Measurements from ENCODE around the gene NHERF2.

The NHERF2 gene

GRCh38 chr16:2048116-2048543 is 21.4 kb downstream of the NHERF2 start:
- Histone ChIP-seq H3K4me1 (ENCODE audit: control insufficient read depth, insufficient read depth, low read depth, low read length) (peaks cover 35% of the 10 kb centered on the region), H2BK120ac (ENCODE audit: low read depth, low read length) (no peak overlapping the region), H3K27ac (ENCODE audit: low read length, poor library complexity, severe bottlenecking) (no peak overlapping the region), H4K91ac (ENCODE audit: low read length) (no peak overlapping the region), H3K9me3 (ENCODE audit: control insufficient read depth, low read length) (no peaks in the 10 kb centered on the region), H2BK5ac (ENCODE audit: low read depth, low read length, poor library complexity, severe bottlenecking) (peak overlapping the region; percentile 63), H2AFZ (ENCODE audit: low read depth, low read length) (peak overlapping the region; percentile 92), H2BK12ac (ENCODE audit: low read length in 2 of 2) (peak overlapping the region in 1 of 2 experiments; percentile 43), H2BK15ac (ENCODE audit: low read depth, poor library complexity, severe bottlenecking) (no peak overlapping the region), H4K8ac (ENCODE audit: low read length) (peak overlapping the region; percentile 45), H2AK5ac (ENCODE audit: low read length, severe bottlenecking) (peak overlapping the region; percentile 49), H3K18ac (ENCODE audit: low read depth in 1 of 2, low read length in 2 of 2) (peak overlapping the region in 1 of 2 experiments; percentile 77), H3K4ac (ENCODE audit: low read depth in 1 of 2, low read length in 2 of 2) (peak overlapping the region in 1 of 2 experiments; percentile 64), H3K4me2 (ENCODE audit: low read length, poor library complexity, severe bottlenecking) (peak overlapping the region; percentile 95), H3K9ac (ENCODE audit: low read length) (peak overlapping the region; percentile 89), H3K4me3 (ENCODE audit: insufficient read depth in 1 of 2, low read depth in 1 of 2, low read length in 2 of 2) (peak overlapping the region; percentile 90 to 95), H3K79me1 (replicated peaks; ENCODE audit: low read length, poor library complexity, severe bottlenecking) (peaks cover 28% of the 10 kb centered on the region), H3K27me3 (ENCODE audit: control insufficient read depth in 1 of 2, insufficient read depth in 1 of 2, low read length in 2 of 2) (no peaks in the 10 kb centered on the region), H3K14ac (ENCODE audit: low read length in 2 of 2) (peak overlapping the region in 1 of 2 experiments; percentile 11), H3K23ac (ENCODE audit: low read length in 2 of 2) (no peak overlapping the region), H3K36me3 (ENCODE audit: control insufficient read depth in 1 of 2, insufficient read depth in 2 of 2, low read depth in 1 of 2, low read length in 2 of 2) (peaks cover 23 to 55% of the 10 kb centered on the region in 2 experiments)
- 4% methylated on average over 30 of the region's 30 CpGs for WGBS
- DNase-seq = no peak

- Histone ChIP-seq H4K8ac (ENCODE audit: low read length) (no peak overlapping the region), H3K18ac (ENCODE audit: low read depth in 1 of 2, low read length in 2 of 2) (no peak overlapping the region), H3K27me3 (ENCODE audit: control insufficient read depth in 1 of 2, insufficient read depth in 1 of 2, low read length in 2 of 2) (no peaks in the 10 kb centered on the region), H3K4ac (ENCODE audit: low read depth in 1 of 2, low read length in 2 of 2) (no peak overlapping the region), H3K79me1 (replicated peaks; ENCODE audit: low read length, poor library complexity, severe bottlenecking) (peaks cover 24% of the 10 kb centered on the region), H3K27ac (ENCODE audit: low read length, poor library complexity, severe bottlenecking) (peak overlapping the region; percentile 52), H2AK5ac (ENCODE audit: low read length, severe bottlenecking) (peak overlapping the region; percentile 51), H2BK15ac (ENCODE audit: low read depth, poor library complexity, severe bottlenecking) (no peak overlapping the region), H2BK5ac (ENCODE audit: low read depth, low read length, poor library complexity, severe bottlenecking) (no peak overlapping the region), H3K9ac (ENCODE audit: low read length) (no peak overlapping the region), H2BK120ac (ENCODE audit: low read depth, low read length) (no peak overlapping the region), H3K4me1 (ENCODE audit: control insufficient read depth, insufficient read depth, low read depth, low read length) (peaks cover 46% of the 10 kb centered on the region), H2BK12ac (ENCODE audit: low read length in 2 of 2) (no peak overlapping the region), H3K9me3 (ENCODE audit: control insufficient read depth, low read length) (no peaks in the 10 kb centered on the region), H4K91ac (ENCODE audit: low read length) (no peak overlapping the region), H3K4me2 (ENCODE audit: low read length, poor library complexity, severe bottlenecking) (no peak overlapping the region), H3K4me3 (ENCODE audit: insufficient read depth in 1 of 2, low read depth in 1 of 2, low read length in 2 of 2) (no peak overlapping the region), H3K36me3 (ENCODE audit: control insufficient read depth in 1 of 2, insufficient read depth in 2 of 2, low read depth in 1 of 2, low read length in 2 of 2) (peaks cover 59 to 74% of the 10 kb centered on the region in 2 experiments), H3K23ac (ENCODE audit: low read length in 2 of 2) (no peak overlapping the region), H3K14ac (ENCODE audit: low read length in 2 of 2) (no peak overlapping the region), H2AFZ (ENCODE audit: low read depth, low read length) (no peak overlapping the region)
- no peak for DNase-seq
- WGBS = 99% methylated on average over 21 of the region's 21 CpGs
Measured at GRCh38 chr16:2053211-2053610, 26.5 kb downstream of the NHERF2 start.

GRCh38 chr16:2053897-2054296 is 27.2 kb downstream of the NHERF2 start:
- Histone ChIP-seq H4K8ac (ENCODE audit: low read length) (no peak overlapping the region), H3K4me3 (ENCODE audit: insufficient read depth in 1 of 2, low read depth in 1 of 2, low read length in 2 of 2) (no peak overlapping the region), H2BK15ac (ENCODE audit: low read depth, poor library complexity, severe bottlenecking) (no peak overlapping the region), H3K9me3 (ENCODE audit: control insufficient read depth, low read length) (no peaks in the 10 kb centered on the region), H3K14ac (ENCODE audit: low read length in 2 of 2) (no peak overlapping the region), H3K23ac (ENCODE audit: low read length in 2 of 2) (no peak overlapping the region), H4K91ac (ENCODE audit: low read length) (no peak overlapping the region), H3K9ac (ENCODE audit: low read length) (no peak overlapping the region), H3K36me3 (ENCODE audit: control insufficient read depth in 1 of 2, insufficient read depth in 2 of 2, low read depth in 1 of 2, low read length in 2 of 2) (peaks cover 64 to 81% of the 10 kb centered on the region in 2 experiments), H2BK5ac (ENCODE audit: low read depth, low read length, poor library complexity, severe bottlenecking) (no peak overlapping the region), H2BK12ac (ENCODE audit: low read length in 2 of 2) (no peak overlapping the region), H2AK5ac (ENCODE audit: low read length, severe bottlenecking) (peak overlapping the region; percentile 3), H3K18ac (ENCODE audit: low read depth in 1 of 2, low read length in 2 of 2) (no peak overlapping the region), H3K4me1 (ENCODE audit: control insufficient read depth, insufficient read depth, low read depth, low read length) (peaks cover 50% of the 10 kb centered on the region), H2BK120ac (ENCODE audit: low read depth, low read length) (no peak overlapping the region), H3K4me2 (ENCODE audit: low read length, poor library complexity, severe bottlenecking) (peak overlapping the region; percentile 5), H3K79me1 (replicated peaks; ENCODE audit: low read length, poor library complexity, severe bottlenecking) (peaks cover 23% of the 10 kb centered on the region), H3K27me3 (ENCODE audit: control insufficient read depth in 1 of 2, insufficient read depth in 1 of 2, low read length in 2 of 2) (no peaks in the 10 kb centered on the region), H3K4ac (ENCODE audit: low read depth in 1 of 2, low read length in 2 of 2) (no peak overlapping the region), H2AFZ (ENCODE audit: low read depth, low read length) (no peak overlapping the region), H3K27ac (ENCODE audit: low read length, poor library complexity, severe bottlenecking) (peak overlapping the region; percentile 52)
- WGBS = 94% methylated on average over 17 of the region's 17 CpGs
- DNase-seq = no peak

GRCh38 chr16:2054543-2055245 is 28.0 kb downstream of the NHERF2 start:
- Histone ChIP-seq H4K91ac (ENCODE audit: low read length) (no peak overlapping the region), H2BK120ac (ENCODE audit: low read depth, low read length) (no peak overlapping the region), H2BK12ac (ENCODE audit: low read length in 2 of 2) (no peak overlapping the region), H3K27me3 (ENCODE audit: control insufficient read depth in 1 of 2, insufficient read depth in 1 of 2, low read length in 2 of 2) (no peaks in the 10 kb centered on the region), H3K14ac (ENCODE audit: low read length in 2 of 2) (no peak overlapping the region), H4K8ac (ENCODE audit: low read length) (no peak overlapping the region), H3K27ac (ENCODE audit: low read length, poor library complexity, severe bottlenecking) (no peak overlapping the region), H3K23ac (ENCODE audit: low read length in 2 of 2) (no peak overlapping the region), H3K4me1 (ENCODE audit: control insufficient read depth, insufficient read depth, low read depth, low read length) (peaks cover 50% of the 10 kb centered on the region), H2BK15ac (ENCODE audit: low read depth, poor library complexity, severe bottlenecking) (no peak overlapping the region), H3K9ac (ENCODE audit: low read length) (no peak overlapping the region), H3K79me1 (replicated peaks; ENCODE audit: low read length, poor library complexity, severe bottlenecking) (peaks cover 23% of the 10 kb centered on the region), H3K4me2 (ENCODE audit: low read length, poor library complexity, severe bottlenecking) (no peak overlapping the region), H3K4ac (ENCODE audit: low read depth in 1 of 2, low read length in 2 of 2) (no peak overlapping the region), H3K4me3 (ENCODE audit: insufficient read depth in 1 of 2, low read depth in 1 of 2, low read length in 2 of 2) (no peak overlapping the region), H3K9me3 (ENCODE audit: control insufficient read depth, low read length) (no peaks in the 10 kb centered on the region), H3K36me3 (ENCODE audit: control insufficient read depth in 1 of 2, insufficient read depth in 2 of 2, low read depth in 1 of 2, low read length in 2 of 2) (peaks cover 65 to 82% of the 10 kb centered on the region in 2 experiments), H3K18ac (ENCODE audit: low read depth in 1 of 2, low read length in 2 of 2) (no peak overlapping the region), H2BK5ac (ENCODE audit: low read depth, low read length, poor library complexity, severe bottlenecking) (no peak overlapping the region), H2AK5ac (ENCODE audit: low read length, severe bottlenecking) (peak overlapping the region; percentile 68), H2AFZ (ENCODE audit: low read depth, low read length) (no peak overlapping the region)
- 97% methylated on average over 26 of the region's 29 CpGs for WGBS
- DNase-seq = no peak
